ENCODE measurements around the gene GAP43.

DNA sequence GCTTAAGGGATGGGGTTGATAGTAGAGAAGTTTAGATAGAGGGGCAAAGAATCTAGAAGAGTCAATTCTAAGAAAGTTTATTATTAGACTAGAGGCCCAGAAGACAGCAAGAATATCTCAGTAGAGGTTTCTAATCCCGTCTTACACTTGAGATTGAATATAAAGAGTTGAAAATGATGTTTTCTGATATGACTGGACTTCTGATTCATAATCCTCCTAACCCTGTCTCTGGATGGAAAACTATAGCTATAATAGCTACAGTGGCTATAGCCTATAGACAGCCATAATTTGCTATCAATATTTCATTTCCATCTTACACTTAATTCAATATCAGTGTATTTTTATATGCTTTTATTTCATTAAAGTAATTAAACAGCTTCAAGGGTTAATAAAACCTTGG is 60.0 kb downstream of the GAP43 start:
- TF ChIP-seq CTCF (IDR thresholded peaks at IDR 0.05) (no peak), POLR2AphosphoS5 (IDR thresholded peaks at IDR 0.05) (no peak), POLR2A (IDR thresholded peaks at IDR 0.05) (no peak)

All from breast epithelium (tissue), 3 donors.